NCI-H446 treated with DMSO at 0.1 percent for 48 hours (cell line): ENCODE measurements around the gene TOR1A.
"Not testable (repeated sequence)": the region's sequence is repeated elsewhere in the genome, so short reads cannot be mapped to it uniquely, and the experiment has no call there.

Experiments used
- DNase-seq: peaks from one replicate; lab custom pipeline; 2025; lab: John Stamatoyannopoulos, UW

TOR1A gene

GRCh38 chr9:129783516-129784361 is 40.2 kb downstream of the TOR1A start:
- DNase-seq: no peak

GRCh38 chr9:129781981-129782380 is 42.0 kb downstream of the TOR1A start:
- DNase-seq: no peak

DNA sequence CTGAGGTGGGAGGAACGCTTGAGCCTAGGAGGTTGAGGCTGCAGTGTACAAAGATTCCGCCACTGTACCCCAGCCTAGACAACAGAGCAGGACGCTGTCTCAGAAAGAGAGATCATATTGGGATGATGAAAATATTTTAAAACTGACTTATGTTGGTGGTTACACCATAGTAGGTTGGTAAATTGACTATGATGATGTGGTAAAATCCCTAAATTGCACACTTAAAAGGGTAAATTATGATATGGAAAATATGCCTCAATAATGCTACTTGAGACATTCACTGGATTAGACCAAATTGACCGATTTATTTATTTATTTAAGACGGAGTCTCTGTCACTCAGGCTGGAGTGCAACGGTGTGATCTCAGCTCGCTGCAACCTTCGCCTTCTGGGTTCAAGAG is 42.8 kb downstream of the TOR1A start:
- DNase-seq: no peak

- DNase-seq: no peak
Observed at GRCh38 chr9:129779560-129780190, 44.3 kb downstream of the TOR1A start.

- no peak for DNase-seq
Observed at GRCh38 chr9:129778469-129778868, 45.5 kb downstream of the TOR1A start.

GRCh38 chr9:129777769-129778130 is 46.2 kb downstream of the TOR1A start:
- DNase-seq: no peak

DNA sequence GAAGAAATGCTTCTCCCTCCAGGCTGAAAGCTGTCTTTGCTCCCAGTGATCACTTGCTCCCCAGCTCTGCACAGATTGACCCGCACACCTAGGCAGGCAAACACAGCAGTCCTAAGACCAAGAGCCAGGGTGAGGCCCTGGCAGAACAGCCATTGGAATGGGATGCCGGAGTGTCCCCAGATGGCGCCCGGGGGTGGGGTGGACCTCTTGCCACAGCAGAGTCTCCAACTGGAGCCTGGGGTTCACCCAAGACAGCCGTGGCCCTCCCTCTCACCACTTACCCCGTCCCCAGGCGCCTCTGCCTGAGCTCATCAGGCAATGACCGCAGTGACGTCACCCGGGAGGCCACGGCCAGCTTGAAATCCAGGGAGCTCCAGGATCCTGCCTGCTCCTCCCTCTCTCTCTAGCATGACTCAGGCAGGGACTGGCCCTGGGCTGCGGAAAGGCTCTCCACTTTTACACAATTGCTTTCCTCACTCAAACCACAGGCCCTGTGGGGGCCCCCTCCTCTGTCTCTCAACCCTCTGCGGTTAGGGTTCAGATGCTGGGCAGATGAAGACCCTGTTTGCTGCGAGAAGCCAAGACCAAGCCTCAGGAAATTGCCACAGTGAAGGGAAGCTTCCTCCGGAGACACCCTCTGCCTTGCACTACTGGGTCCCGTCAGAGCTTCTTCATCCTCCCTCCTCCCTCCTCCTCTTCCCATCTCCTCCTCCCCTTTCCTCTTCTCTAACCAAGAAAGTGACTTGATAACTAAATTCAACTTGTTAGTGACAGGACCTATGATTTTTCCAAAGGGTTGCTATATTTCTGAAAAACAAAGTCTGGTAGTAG is 46.8 kb downstream of the TOR1A start:
- no peak for DNase-seq

DNA sequence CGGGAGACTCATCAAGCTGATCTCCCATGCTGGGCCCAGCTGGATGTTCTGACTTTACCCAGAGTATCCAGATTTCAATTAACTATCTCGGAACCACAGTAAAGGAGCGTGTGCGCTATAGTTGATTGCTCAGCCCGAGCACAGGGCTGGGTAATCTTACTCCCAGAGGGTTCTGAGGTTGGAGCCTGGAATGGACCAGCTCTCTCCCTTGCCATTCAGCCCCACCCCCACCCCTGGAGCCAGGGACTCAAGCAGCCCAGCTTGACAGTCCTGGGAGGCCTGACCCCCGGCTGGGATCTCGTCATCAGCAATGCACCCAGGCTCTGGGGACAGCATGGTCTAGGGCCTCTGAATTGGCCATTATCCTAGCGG is 47.4 kb downstream of the TOR1A start:
- DNase-seq: no peak

- not testable (repeated sequence) for DNase-seq
Observed at GRCh38 chr9:129776096-129776495, 47.8 kb downstream of the TOR1A start.

GRCh38 chr9:129775448-129775798 is 48.5 kb downstream of the TOR1A start:
- no peak for DNase-seq

DNA sequence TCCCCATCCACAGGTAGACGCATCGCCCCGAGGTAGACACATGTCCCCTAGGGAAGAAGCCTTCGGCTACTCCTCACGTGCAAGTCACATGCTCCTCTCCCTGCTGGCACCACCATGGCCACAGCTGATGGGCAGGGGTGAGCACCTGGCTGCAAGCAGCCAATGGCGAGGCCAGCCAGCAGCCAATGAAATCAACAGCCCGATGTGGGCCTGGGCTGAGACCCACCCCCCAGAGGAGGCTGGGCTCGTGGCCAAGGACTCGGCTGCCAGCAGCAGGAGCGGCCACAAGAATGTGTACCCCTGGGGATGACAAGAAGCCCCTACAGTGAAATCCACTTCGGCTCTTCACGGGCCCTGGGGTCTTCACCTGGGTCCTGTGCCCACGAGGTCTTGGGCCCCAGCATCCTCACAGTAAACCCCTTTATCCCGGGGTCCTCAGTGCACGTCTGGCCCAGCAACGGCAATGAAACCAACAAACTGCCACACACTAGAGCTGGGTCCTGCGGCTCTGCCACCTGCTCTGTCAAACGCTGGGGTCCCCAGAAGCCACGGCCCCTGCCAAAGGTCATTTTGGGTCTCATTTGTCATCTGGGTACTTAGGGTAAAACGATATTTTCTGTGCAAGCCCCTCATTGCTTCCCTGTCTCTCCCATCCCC is 49.0 kb downstream of the TOR1A start:
- DNase-seq: no peak

DNA sequence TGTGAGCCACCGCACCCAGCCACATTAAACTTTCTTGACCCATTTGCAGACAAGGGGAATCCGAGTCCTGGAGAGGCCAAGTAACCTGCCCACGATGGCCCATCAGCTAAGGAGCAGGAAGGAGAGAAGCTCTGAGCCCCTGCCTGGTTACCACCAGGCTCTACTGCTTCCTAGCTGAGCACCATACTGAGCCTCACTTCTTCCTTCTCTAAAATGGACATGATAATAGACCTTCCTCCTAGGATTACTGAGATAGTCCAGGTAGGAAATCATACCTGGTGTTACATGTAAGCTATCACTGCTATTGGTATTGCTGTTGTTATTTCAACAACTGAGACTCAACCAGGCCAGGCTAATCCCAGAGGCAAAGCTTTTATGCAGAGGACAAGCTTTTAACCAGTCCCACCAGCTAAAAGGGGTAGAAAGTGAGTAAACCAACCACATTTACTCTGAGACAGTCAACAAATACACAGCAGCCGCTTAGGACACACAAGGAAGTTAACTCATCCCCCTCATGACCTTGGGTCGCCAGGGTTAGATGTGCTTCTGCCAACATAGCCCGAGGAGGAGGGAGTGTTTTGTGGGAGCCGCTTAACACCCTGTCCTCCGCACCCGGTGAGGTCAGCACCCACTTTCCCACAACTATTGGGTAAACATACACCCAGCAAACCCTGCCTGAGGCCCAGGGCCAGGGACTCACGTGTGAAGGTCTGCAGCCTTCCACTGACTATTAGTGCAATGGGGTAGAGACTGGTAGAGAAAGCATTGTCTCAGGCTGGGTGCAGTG is 50.5 kb downstream of the TOR1A start:
- DNase-seq: no peak

- DNase-seq: no peak
Observed at GRCh38 chr9:129770741-129771140, 53.2 kb downstream of the TOR1A start.

DNA sequence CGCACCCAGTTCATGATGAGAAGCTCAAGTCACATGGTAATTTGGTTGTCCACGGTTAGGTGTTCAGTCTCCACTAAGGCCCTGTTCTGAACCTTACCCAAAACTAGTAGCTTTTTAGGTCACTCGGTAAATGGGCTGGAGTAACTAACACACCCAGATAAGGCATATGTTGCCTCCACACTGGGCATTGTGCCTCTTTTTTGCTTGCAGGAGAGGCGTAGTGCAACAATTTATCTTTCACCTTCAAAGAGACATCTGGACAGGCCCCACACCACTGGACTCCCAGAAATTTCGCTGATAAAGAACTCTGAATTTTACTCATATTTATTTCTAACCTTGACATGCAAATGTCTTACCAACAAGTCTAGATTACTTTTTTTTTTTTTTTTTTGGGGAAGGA is 54.3 kb downstream of the TOR1A start:
- no peak for DNase-seq

DNA sequence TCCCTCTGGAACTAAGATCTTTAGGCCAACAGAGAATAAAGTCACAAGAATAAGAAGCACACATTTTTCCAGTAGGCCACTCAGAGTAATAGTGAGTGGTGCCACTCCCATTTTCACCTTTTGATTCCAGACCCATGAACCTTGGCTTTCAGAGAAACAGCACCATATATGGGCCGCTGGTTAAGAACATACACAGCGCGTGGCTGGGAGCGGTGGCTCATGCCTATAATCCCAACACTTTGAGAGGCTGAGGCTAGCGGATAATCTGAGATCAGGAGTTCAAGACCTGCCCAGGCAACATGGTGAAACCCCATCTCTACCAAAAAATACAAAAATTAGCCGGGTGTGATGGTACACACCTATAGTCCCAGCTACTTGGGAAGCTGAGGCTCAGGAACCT is 55.5 kb downstream of the TOR1A start:
- DNase-seq: no peak

DNA sequence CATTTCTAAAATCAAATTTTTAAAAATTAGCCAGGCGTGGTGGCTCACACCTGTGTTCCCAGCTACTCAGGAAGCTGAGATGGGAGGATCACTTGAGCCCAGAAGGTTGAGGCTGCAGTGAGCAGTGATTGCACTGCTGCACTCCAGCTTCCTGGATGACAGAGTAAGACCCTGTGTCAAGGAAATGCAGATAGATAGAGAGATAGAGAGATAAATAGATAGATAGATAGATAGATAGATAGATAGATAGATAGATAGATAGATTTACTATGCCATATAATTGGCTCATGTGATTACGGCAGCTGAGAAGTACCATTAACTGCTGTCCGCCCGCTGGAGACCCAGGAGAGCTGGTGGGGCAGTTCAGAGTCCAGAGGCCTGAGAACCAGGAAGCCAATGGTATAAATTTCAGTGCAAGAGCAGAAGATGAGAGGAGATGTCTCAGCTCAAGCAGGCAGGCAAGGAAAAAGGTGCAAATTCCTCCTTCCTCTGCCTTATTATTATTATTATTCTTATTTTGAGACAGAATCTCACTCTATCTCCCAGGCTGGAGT is 58.1 kb downstream of the TOR1A start:
- DNase-seq: no peak

DNA sequence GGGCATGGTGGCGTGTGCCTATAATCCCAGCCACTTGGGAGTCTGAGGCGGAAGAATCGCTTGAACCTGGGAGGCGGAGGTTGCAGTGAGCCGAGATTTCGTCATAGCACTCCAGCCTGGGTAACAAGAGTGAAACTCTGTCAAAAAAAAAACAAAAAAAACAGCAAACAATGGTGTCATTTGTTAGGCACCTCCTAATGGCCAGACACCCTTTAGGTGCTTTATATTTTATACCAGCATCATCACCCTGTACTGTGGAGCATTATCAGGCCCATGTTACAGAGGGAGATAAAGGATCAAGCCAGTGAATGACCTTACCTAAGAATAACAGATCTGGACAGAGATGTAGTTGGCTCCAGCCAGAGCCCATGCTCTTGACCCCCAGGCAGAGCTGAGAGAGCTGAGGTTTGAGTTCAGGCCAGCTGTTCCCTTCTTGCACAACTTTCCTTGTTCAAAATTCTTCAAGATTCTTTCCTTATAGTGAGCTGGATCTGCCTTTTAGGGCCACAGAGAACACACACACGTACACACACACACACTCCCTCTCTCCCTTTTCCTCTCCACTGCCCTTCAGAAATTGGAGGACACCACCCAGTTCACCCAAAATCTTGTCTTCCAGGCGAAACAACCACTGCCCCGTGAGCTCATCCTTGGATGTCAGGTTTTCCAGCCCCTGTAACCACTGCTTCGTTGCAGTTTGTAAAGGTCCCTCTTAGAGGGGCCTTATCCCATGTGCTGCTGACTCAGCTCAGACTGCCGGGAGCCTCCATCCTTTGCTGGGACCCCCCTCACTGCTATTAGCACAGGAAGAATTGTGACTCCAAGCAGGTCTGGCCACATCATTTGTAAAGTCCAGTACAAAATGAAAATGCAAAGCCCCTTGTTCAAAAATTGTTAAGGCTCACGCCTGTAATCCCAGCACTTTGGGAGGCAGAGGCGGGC is 60.7 kb downstream of the TOR1A start:
- no peak for DNase-seq
